Suprapubic skin (tissue), 4 donors: Measurements from ENCODE around the gene GNL2. TPM values are rescaled to one million over a fixed set of nuclear protein-coding genes. Genes with fewer than 3 reads are reported as not detected.
A peak's percentile ranks its signal among the peaks of the same experiment; 100 is the strongest.

Experiments used
- DNase-seq, 2 donors: peaks; one replicate each; pipeline ENCODE4 v3.0.0-alpha.2; 2019; ENCODE audit warnings: low spot score in 2 of 2
- H3K27ac ChIP-seq: fragments of 200-600 bp; sonication (generic); one replicate; pipeline ENCODE4 v1.5.1; 2019
- H3K27me3 ChIP-seq: fragments of 200-600 bp; sonication (generic); one replicate; pipeline ENCODE4 v1.5.1; 2019
- H3K36me3 ChIP-seq: fragments of 200-600 bp; sonication (generic); one replicate; pipeline ENCODE4 v1.5.1; 2019
- H3K4me1 ChIP-seq: fragments of 200-600 bp; sonication (generic); one replicate; pipeline ENCODE4 v1.5.1; 2019
- H3K4me3 ChIP-seq: fragments of 200-600 bp; sonication (generic); one replicate; pipeline ENCODE4 v1.5.1; 2019; ENCODE audit warnings: mild to moderate bottlenecking
- H3K9me3 ChIP-seq: fragments of 200-600 bp; sonication (generic); one replicate; pipeline ENCODE4 v1.5.1; 2019
- CTCF ChIP-seq, 2 donors: fragments of 200-600 bp in 1 of 2; fragments of 450-650 bp in 1 of 2; sonication (generic) in 1 of 2; IDR thresholded peaks; one replicate each; pipeline ENCODE4 v1.5.1; 2016 to 2019; ENCODE audit warnings: antibody characterized with exemption in 2 of 2, mild to moderate bottlenecking in 1 of 2, moderate library complexity in 1 of 2
- EP300 ChIP-seq: sonication (generic); formaldehyde crosslinking; IDR thresholded peaks from one replicate; pipeline ENCODE4 v1.6.1; 2017; ENCODE audit warnings: antibody characterized with exemption
- POLR2A ChIP-seq, 2 donors: fragments of 450-650 bp; IDR thresholded peaks; one replicate each; pipeline ENCODE4 v1.6.1; 2017; ENCODE audit warnings: antibody characterized with exemption in 2 of 2, mild to moderate bottlenecking in 2 of 2, moderate library complexity in 2 of 2
- POLR2AphosphoS5 ChIP-seq, 3 donors: sonication (generic); formaldehyde crosslinking; IDR thresholded peaks; one replicate each; pipeline ENCODE4 v1.6.1; 2017; ENCODE audit warnings: antibody characterized with exemption in 3 of 3
- WGBS: methylation state at CpG from one replicate; pipeline ENCODE4 v1.1.5; 2018; 5-methylcytosine and 5-hydroxymethylcytosine counted together
- total RNA-seq, 4 donors: library from RNA; depleted of rRNA; stranded (reverse); fragments of >200 nt; gene quantifications; one replicate each; pipeline ENCODE4 v1.1.0, GENCODE V29; 2016

Gene GNL2
- total RNA-seq, 4 donors from 2014 or later, result 42.0 to 94.8 (median 48.5) TPM

- Histone ChIP-seq H3K4me3 (no peak overlapping the region), H3K4me1 (peaks cover 13% of the 10 kb centered on the region), H3K9me3 (no peaks in the 10 kb centered on the region), H3K36me3 (no peaks in the 10 kb centered on the region), H3K27me3 (peaks cover 8% of the 10 kb centered on the region), H3K27ac (peak overlapping the region; percentile 43)
- DNase-seq, result peak in 1 of 2 donors; percentile 59
- 69% methylated on average over 15 of the region's 15 CpGs for WGBS
- TF ChIP-seq EP300, result no peak
- TF ChIP-seq POLR2A (IDR thresholded peaks at IDR 0.05), result no peak
Observed at GRCh38 chr1:37606481-37607263, 10.9 kb upstream of the GNL2 start.

GRCh38 chr1:37605806-37606474, 10.2 kb upstream of the GNL2 start:
- Histone ChIP-seq H3K27me3 (peaks cover 8% of the 10 kb centered on the region), H3K27ac (peak overlapping the region; percentile 43), H3K9me3 (no peaks in the 10 kb centered on the region), H3K36me3 (no peaks in the 10 kb centered on the region), H3K4me3 (no peak overlapping the region), H3K4me1 (peaks cover 13% of the 10 kb centered on the region)
- peak in 1 of 2 donors; percentile 69 for DNase-seq
- WGBS, result 55% methylated on average over 8 of the region's 9 CpGs
- TF ChIP-seq CTCF (IDR thresholded peaks at IDR 0.05) (no peak), POLR2AphosphoS5 (IDR thresholded peaks at IDR 0.05) (no peak), EP300 (no peak), POLR2A (IDR thresholded peaks at IDR 0.05) (no peak)

- Histone ChIP-seq H3K27ac (no peak overlapping the region), H3K4me1 (peaks cover 13% of the 10 kb centered on the region), H3K36me3 (no peaks in the 10 kb centered on the region), H3K4me3 (no peak overlapping the region), H3K9me3 (no peaks in the 10 kb centered on the region), H3K27me3 (peaks cover 8% of the 10 kb centered on the region)
- 56% methylated on average over 9 of the region's 12 CpGs for WGBS
- no peak for DNase-seq
- TF ChIP-seq EP300 (no peak), POLR2A (IDR thresholded peaks at IDR 0.05) (no peak), POLR2AphosphoS5 (IDR thresholded peaks at IDR 0.05) (no peak), CTCF (IDR thresholded peaks at IDR 0.05) (no peak)
Observed at GRCh38 chr1:37605061-37605650, 9.4 kb upstream of the GNL2 start.

- H3K27me3 ChIP-seq, result peaks cover under 1% of the 10 kb centered on the region
- WGBS, result 33% methylated on average over 8 of the region's 8 CpGs
- no peak overlapping the region for H3K4me3 ChIP-seq
- DNase-seq, result no peak
- no peaks in the 10 kb centered on the region for H3K9me3 ChIP-seq
- H3K4me1 ChIP-seq, result peaks cover 13% of the 10 kb centered on the region
- TF ChIP-seq EP300 (no peak), CTCF (IDR thresholded peaks at IDR 0.05) (peak; percentile 21 to 43), POLR2AphosphoS5 (IDR thresholded peaks at IDR 0.05) (no peak), POLR2A (IDR thresholded peaks at IDR 0.05) (no peak)
- no peaks in the 10 kb centered on the region for H3K36me3 ChIP-seq
- no peak overlapping the region for H3K27ac ChIP-seq
Observed at GRCh38 chr1:37602750-37603694, 7.3 kb upstream of the GNL2 start.

GRCh38 chr1:37601441-37601840, 5.7 kb upstream of the GNL2 start:
- Histone ChIP-seq H3K4me3 (no peak overlapping the region), H3K4me1 (peaks cover 14% of the 10 kb centered on the region), H3K9me3 (no peaks in the 10 kb centered on the region), H3K27me3 (no peaks in the 10 kb centered on the region), H3K27ac (no peak overlapping the region), H3K36me3 (no peaks in the 10 kb centered on the region)
- no peak for DNase-seq
- TF ChIP-seq EP300 (no peak), CTCF (IDR thresholded peaks at IDR 0.05) (no peak), POLR2A (IDR thresholded peaks at IDR 0.05) (no peak)
